Stomach (tissue), 4 donors: ENCODE data around the gene MTNR1A.

Experiments
- POLR2A ChIP-seq, 4 donors: fragments of 450-650 bp; IDR thresholded peaks; one replicate each; pipeline ENCODE4 v1.6.1; 2016; ENCODE audit warnings: antibody characterized with exemption in 4 of 4, control low read depth in 2 of 4, mild to moderate bottlenecking in 1 of 4, moderate library complexity in 1 of 4
- POLR2AphosphoS5 ChIP-seq, 3 donors: sonication (generic); formaldehyde crosslinking; IDR thresholded peaks; one replicate each; pipeline ENCODE4 v1.6.1; 2016; ENCODE audit warnings: antibody characterized with exemption in 3 of 3
- TF ChIP-seq, protein P1 (sequence below), 7 experiments: fragments of 450-650 bp in 4 of 7; fragments of 200-600 bp in 3 of 7; sonication (generic) in 3 of 7; IDR thresholded peaks; one replicate each; pipeline ENCODE4 v1.5.1; 2016 to 2019; ENCODE audit warnings: antibody characterized with exemption in 7 of 7, control low read depth in 2 of 7, mild to moderate bottlenecking in 1 of 7

DNA sequence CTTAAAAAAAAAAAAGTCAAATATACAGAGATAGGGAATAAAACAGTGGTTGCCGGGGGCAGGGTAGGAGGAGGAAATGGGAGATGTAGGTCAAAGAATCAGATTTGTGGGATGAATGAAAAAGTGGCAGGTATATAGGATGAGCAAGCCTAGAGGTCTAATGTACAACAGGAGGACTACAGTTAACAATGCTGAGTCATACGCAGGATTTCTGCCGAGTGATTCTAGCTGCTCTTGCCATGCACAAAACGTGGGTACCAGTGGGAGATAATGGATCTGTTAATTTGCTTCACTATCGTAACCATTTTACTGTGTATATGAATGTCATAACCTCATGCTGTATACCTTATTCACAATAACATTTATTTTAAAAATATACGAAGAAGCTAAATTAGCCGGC lies 10.7 kb upstream of the MTNR1A start:
- TF ChIP-seq, protein P1, sequence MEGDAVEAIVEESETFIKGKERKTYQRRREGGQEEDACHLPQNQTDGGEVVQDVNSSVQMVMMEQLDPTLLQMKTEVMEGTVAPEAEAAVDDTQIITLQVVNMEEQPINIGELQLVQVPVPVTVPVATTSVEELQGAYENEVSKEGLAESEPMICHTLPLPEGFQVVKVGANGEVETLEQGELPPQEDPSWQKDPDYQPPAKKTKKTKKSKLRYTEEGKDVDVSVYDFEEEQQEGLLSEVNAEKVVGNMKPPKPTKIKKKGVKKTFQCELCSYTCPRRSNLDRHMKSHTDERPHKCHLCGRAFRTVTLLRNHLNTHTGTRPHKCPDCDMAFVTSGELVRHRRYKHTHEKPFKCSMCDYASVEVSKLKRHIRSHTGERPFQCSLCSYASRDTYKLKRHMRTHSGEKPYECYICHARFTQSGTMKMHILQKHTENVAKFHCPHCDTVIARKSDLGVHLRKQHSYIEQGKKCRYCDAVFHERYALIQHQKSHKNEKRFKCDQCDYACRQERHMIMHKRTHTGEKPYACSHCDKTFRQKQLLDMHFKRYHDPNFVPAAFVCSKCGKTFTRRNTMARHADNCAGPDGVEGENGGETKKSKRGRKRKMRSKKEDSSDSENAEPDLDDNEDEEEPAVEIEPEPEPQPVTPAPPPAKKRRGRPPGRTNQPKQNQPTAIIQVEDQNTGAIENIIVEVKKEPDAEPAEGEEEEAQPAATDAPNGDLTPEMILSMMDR (IDR thresholded peaks at IDR 0.05) = no peak
- TF ChIP-seq POLR2A (IDR thresholded peaks at IDR 0.05) (no peak), POLR2AphosphoS5 (IDR thresholded peaks at IDR 0.05) (no peak)
